Right lobe of liver (tissue), 6 donors: ENCODE data around the gene GPER1. TPM values are rescaled to one million over a fixed set of nuclear protein-coding genes. Genes with fewer than 3 reads are reported as not detected.

Source experiments
- ATAC-seq, 4 donors: fragments of 200-7000 bp; cut with Tn5 transposase; one replicate each; pipeline ENCODE4 v1.9.1; 2020; ENCODE audit warnings: mild to moderate bottlenecking in 4 of 4, moderate library complexity in 4 of 4
- DNase-seq, 3 donors: peaks; one replicate each; pipeline ENCODE4 v3.0.0-alpha.2; 2020
- H3K27ac ChIP-seq, 3 donors: fragments of 200-600 bp; one replicate each; pipeline ENCODE4 v1.8.0; 2022
- H3K27me3 ChIP-seq, 2 donors: fragments of 200-600 bp; one replicate each; pipeline ENCODE4 v1.8.0; 2022
- H3K36me3 ChIP-seq, 4 donors: fragments of 200-600 bp; sonication (generic) in 1 of 4; one replicate each; pipeline versions ENCODE4 v1.5.1 to v1.8.0; 2017 to 2022; ENCODE audit warnings: control low read depth in 1 of 4
- H3K4me1 ChIP-seq, 4 donors: fragments of 200-600 bp; sonication (generic) in 1 of 4; one replicate each; pipeline versions ENCODE4 v1.5.1 to v1.8.0; 2017 to 2022; ENCODE audit warnings: control low read depth in 1 of 4
- H3K4me3 ChIP-seq, 3 donors: fragments of 200-600 bp; one replicate each; pipeline ENCODE4 v1.8.0; 2022
- H3K9me3 ChIP-seq, 4 donors: fragments of 200-600 bp; sonication (generic) in 1 of 4; one replicate each; pipeline versions ENCODE4 v1.5.1 to v1.8.0; 2017 to 2022; ENCODE audit warnings: control low read depth in 1 of 4
- POLR2A ChIP-seq: fragments of 450-650 bp; IDR thresholded peaks from one replicate; pipeline ENCODE4 v1.6.1; 2017; ENCODE audit warnings: antibody characterized with exemption, mild to moderate bottlenecking
- WGBS: methylation state at CpG from one replicate; pipeline ENCODE4 v1.1.6; 2018; ENCODE audit warnings: low coverage, low lambda C conversion rate; ENCODE audit not compliant: insufficient coverage; ENCODE audit errors: missing lambda C conversion rate; 5-methylcytosine and 5-hydroxymethylcytosine counted together
- intact Hi-C, 2 donors: fragments of 100-400 bp; cut with DNase I; formaldehyde crosslinking; loops; one replicate each; pipeline versions ENCODE4 v1.11.2 to v1.14.1; 2022
- total RNA-seq, 6 experiments: library from RNA; depleted of rRNA in 2 of 6; stranded (reverse); fragments of >200 nt in 2 of 6; fragmentation: NEBNext Ultra II Directional in 3 of 6; extraction: Animal tissue kit (Norgen Biotek cat#: 25700) in 3 of 6; gene quantifications; one replicate each; pipeline versions ENCODE4 v1.1.0 to v1.2.4, GENCODE V29; 2016 to 2023
- TF ChIP-seq, protein P1 (sequence below), 4 donors: fragments of 200-600 bp in 3 of 4; fragments of 450-650 bp in 1 of 4; IDR thresholded peaks; one replicate each; pipeline versions ENCODE4 v1.5.1 to v1.8.0; 2016 to 2022; ENCODE audit warnings: antibody characterized with exemption in 4 of 4, mild to moderate bottlenecking in 2 of 4
- donor health status: DM: no; HTN: yes; CAD: no.
- donor health status: DM: no; HTN: no; CAD: no.
- donor health status: DM: no; HTN: no; CAD: no.
- donor health status: DM: no; HTN: yes; CAD: no.
- donor health status: DM: no; HTN: yes; CAD: no.

The GPER1 gene
- total RNA-seq, 6 experiments from 2014 or later, result 7.0 to 26.4 (median 11.9) TPM

GRCh38 chr7:1097120-1097504 is 9.2 kb downstream of the GPER1 start:
- peaks cover 0 to under 1% (median 0%) of the 10 kb centered on the region in 4 donors for H3K36me3 ChIP-seq
- DNase-seq (no peak), ATAC-seq (no peak)
- no peaks in the 10 kb centered on the region for H3K27me3 ChIP-seq
- no peaks in the 10 kb centered on the region for H3K9me3 ChIP-seq
- intact Hi-C loops, result no loop called here
- peak overlapping the region in 1 of 3 donors; percentile 78 for H3K27ac ChIP-seq
- WGBS, result 89% methylated on average over 4 of the region's 13 CpGs
- H3K4me3 ChIP-seq, result no peak overlapping the region
- no peak for TF ChIP-seq POLR2A
- TF ChIP-seq, protein P1, sequence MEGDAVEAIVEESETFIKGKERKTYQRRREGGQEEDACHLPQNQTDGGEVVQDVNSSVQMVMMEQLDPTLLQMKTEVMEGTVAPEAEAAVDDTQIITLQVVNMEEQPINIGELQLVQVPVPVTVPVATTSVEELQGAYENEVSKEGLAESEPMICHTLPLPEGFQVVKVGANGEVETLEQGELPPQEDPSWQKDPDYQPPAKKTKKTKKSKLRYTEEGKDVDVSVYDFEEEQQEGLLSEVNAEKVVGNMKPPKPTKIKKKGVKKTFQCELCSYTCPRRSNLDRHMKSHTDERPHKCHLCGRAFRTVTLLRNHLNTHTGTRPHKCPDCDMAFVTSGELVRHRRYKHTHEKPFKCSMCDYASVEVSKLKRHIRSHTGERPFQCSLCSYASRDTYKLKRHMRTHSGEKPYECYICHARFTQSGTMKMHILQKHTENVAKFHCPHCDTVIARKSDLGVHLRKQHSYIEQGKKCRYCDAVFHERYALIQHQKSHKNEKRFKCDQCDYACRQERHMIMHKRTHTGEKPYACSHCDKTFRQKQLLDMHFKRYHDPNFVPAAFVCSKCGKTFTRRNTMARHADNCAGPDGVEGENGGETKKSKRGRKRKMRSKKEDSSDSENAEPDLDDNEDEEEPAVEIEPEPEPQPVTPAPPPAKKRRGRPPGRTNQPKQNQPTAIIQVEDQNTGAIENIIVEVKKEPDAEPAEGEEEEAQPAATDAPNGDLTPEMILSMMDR (IDR thresholded peaks at IDR 0.05), result no peak
- peaks cover 0 to 52% (median 22%) of the 10 kb centered on the region in 4 donors for H3K4me1 ChIP-seq

DNA sequence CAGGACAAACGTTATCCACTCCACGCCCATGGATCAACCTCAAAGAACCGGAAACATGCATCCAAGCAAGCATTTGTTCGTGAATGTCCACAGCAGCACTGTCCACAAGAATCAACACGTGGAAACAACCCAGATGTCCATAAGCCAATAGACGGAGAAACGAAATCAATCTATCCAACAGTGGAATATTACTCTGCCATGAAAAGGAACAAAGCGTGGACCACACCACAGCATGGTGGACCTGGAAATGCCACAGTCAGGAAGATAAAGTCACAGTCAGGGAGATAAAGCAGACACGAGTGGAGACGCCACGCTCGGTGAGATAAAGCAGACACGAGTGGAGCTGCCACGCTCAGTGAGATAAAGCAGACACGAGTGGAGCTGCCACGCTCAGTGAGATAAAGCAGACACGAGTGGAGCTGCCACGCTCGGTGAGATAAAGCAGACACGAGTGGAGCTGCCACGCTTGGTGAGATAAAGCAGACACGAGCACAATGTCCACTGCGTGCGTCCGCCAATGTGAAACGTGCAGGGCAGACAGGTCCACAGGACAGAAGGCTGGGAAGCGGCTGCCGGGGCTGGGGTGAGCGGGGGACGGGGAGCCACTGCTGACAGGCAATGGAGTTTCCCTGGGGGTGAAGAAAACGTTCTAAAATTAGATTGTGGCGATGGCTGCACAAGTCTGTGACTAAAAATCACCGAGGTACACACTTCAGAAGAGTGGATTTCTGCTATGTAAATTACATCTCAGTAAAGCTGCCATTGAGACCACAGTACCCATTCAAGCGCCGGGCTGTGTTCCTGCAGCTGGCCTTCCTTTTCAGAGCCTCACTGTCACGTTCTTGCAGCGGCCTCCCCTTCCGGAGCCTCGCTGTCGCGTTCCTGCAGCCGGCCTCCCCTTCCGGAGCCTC is 10.6 kb downstream of the GPER1 start:
- TF ChIP-seq POLR2A, result no peak
- TF ChIP-seq, protein P1 (IDR thresholded peaks at IDR 0.05), result no peak
- no peak for ATAC-seq
- H3K4me3 ChIP-seq, result no peak overlapping the region
- no peaks in the 10 kb centered on the region for H3K27me3 ChIP-seq
- WGBS, result 88% methylated on average over 33 of the region's 43 CpGs
- H3K36me3 ChIP-seq, result no peaks in the 10 kb centered on the region
- no peaks in the 10 kb centered on the region for H3K9me3 ChIP-seq
- no peak overlapping the region for H3K27ac ChIP-seq
- intact Hi-C loops, result no loop called here
- DNase-seq, result no peak
- H3K4me1 ChIP-seq, result peaks cover 0 to 52% (median 27%) of the 10 kb centered on the region in 4 donors

- no peak for DNase-seq
- Histone ChIP-seq H3K4me1 (peaks cover 0 to 51% (median 27%) of the 10 kb centered on the region in 4 donors), H3K27me3 (no peaks in the 10 kb centered on the region), H3K27ac (no peak overlapping the region), H3K9me3 (no peaks in the 10 kb centered on the region), H3K36me3 (no peaks in the 10 kb centered on the region), H3K4me3 (no peak overlapping the region)
- intact Hi-C loops, result no loop called here
- no peak for TF ChIP-seq POLR2A
- TF ChIP-seq, protein P1 (IDR thresholded peaks at IDR 0.05), result no peak
- 98% methylated on average over 13 of the region's 26 CpGs for WGBS
- no peak for ATAC-seq
These were observed 11.2 kb downstream of the GPER1 start for GRCh38 chr7:1099154-1099542.

- Histone ChIP-seq H3K27ac (no peak overlapping the region), H3K36me3 (no peaks in the 10 kb centered on the region), H3K9me3 (no peaks in the 10 kb centered on the region), H3K4me1 (peaks cover 0 to 48% (median 26%) of the 10 kb centered on the region in 4 donors), H3K4me3 (no peak overlapping the region), H3K27me3 (no peaks in the 10 kb centered on the region)
- TF ChIP-seq, protein P1 (IDR thresholded peaks at IDR 0.05), result no peak
- TF ChIP-seq POLR2A, result no peak
- ATAC-seq, result no peak
- no peak for DNase-seq
- 100% methylated on average over 1 of the region's 16 CpGs for whole genome bisulfite sequencing
- intact Hi-C loops, result no loop called here
These were observed 11.7 kb downstream of the GPER1 start for GRCh38 chr7:1099637-1100036.
